Measurements from ENCODE around the gene SLC2A6. TPM values are rescaled to one million over a fixed set of nuclear protein-coding genes. Genes with fewer than 3 reads are reported as not detected.
A peak's percentile ranks its signal among the peaks of the same experiment; 100 is the strongest.

The SLC2A6 gene
- total and polyA plus RNA-seq, 4 donors, result 5.7 to 26.3 (median 20.3) TPM

DNA sequence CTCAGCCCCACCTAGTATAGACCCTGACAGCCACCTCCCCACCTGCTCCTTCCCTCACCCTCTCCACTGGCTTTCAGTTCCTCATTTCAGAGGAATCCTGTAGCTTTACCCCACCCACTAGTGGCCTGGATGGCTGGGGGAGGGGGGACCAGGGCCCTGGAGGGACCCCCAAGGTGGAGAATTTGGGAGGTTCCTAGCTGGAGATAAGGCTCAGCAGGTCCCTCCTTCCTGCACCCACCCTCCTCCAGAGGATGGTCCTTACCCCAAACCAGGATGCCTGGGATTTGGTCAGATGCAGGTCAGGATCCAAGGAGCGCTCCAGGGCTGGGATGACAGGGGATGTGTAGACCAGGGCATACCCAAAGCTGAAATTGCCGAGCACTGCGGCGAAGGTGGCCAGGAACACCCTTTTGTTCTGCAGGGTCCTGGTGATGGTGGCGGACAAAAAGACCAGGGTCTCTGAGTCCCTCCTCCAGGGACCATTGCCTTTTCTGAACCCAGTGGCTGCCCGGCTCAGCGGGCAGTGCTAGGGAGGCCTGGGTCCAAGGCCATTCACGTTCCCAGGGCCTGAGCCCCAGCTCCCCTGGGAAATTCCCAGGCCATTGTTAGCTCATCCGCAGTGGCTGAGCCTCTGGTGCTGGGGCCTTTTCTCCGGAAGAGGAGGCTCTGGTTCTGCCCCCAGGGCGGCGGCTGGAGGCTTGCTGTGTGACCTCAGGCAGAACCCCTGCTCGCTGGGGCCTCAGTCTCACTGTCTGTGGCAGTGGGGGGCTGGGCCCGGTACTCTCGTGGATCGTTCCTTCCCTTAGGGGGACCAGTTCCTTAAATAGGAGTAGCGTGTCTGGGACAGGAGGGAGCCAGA lies 678 bp downstream of the SLC2A6 start:
- Histone ChIP-seq H3K9me3 (ENCODE audit: control insufficient read depth, insufficient read depth, low read length) (no peaks in the 10 kb centered on the region), H3K36me3 (ENCODE audit: control insufficient read depth, insufficient read depth, low read length) (peaks cover 40% of the 10 kb centered on the region), H3K27me3 (ENCODE audit: control insufficient read depth, insufficient read depth, low read length) (peaks cover 2% of the 10 kb centered on the region), H3K27ac (ENCODE audit: low read depth, low read length) (no peak overlapping the region), H3K4me3 (ENCODE audit: low read depth, low read length) (peak overlapping the region; percentile 24), H3K4me1 (ENCODE audit: control insufficient read depth, insufficient read depth, low read length) (peaks cover 38% of the 10 kb centered on the region)
- WGBS (ENCODE audit: insufficient coverage), result 33% methylated on average over 14 of the region's 17 CpGs
- DNase-seq (ENCODE audit: low read depth in 4 of 6, low spot score in 6 of 6), result peak in 1 of 6 donors; percentile 32

DNA sequence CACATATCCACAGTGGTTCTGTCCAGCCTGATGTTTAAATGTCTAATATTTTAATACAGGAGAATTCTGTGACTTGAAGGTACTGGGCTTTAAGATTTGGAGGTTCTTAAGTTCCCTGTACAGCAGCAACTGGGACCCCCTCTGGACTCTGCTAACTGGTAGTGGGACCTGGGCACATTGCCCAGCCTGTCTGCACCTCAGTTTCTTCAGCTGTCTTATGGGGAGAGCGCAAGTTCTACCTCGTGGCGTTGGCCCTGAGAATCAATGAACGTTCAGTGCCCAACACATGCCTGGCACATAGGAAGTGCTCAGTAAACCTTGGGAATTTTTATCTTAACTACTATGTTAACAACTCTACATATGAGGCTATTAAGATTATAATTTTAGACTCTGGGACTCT lies 1.4 kb downstream of the SLC2A6 start:
- Histone ChIP-seq H3K4me3 (ENCODE audit: low read depth, low read length) (no peak overlapping the region), H3K27me3 (ENCODE audit: control insufficient read depth, insufficient read depth, low read length) (peaks cover 2% of the 10 kb centered on the region), H3K27ac (ENCODE audit: low read depth, low read length) (no peak overlapping the region), H3K4me1 (ENCODE audit: control insufficient read depth, insufficient read depth, low read length) (peaks cover 38% of the 10 kb centered on the region), H3K36me3 (ENCODE audit: control insufficient read depth, insufficient read depth, low read length) (peaks cover 48% of the 10 kb centered on the region), H3K9me3 (ENCODE audit: control insufficient read depth, insufficient read depth, low read length) (no peaks in the 10 kb centered on the region)
- no peak for DNase-seq (ENCODE audit: low read depth in 4 of 6, low spot score in 6 of 6)
- WGBS (ENCODE audit: insufficient coverage), result 80% methylated on average over 2 of the region's 4 CpGs

DNA sequence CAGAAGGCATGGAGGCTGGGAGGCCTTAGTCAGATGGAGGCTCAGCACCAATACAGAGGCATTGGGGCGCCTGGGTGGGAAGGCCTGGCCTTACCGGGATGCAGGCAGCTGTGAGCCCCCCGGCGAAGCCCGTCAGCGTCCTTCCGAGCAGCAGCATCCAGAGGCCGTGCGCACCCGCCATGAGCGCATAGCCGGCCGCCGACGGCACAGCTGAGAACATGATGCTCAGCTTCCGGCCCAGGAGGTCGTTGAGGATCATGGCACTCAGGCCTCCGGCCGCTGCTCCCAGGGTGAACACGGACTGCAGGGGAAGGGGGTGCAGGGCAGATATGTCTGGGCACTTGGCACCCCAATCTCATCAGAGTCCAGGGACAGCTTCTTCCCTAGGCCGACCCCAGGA lies 2.0 kb downstream of the SLC2A6 start:
- DNase-seq (ENCODE audit: low read depth in 4 of 6, low spot score in 6 of 6), result no peak
- H3K27ac ChIP-seq (ENCODE audit: low read depth, low read length), result no peak overlapping the region
- peaks cover 53% of the 10 kb centered on the region for H3K36me3 ChIP-seq (ENCODE audit: control insufficient read depth, insufficient read depth, low read length)
- peaks cover 42% of the 10 kb centered on the region for H3K4me1 ChIP-seq (ENCODE audit: control insufficient read depth, insufficient read depth, low read length)
- no peak overlapping the region for H3K4me3 ChIP-seq (ENCODE audit: low read depth, low read length)
- H3K9me3 ChIP-seq (ENCODE audit: control insufficient read depth, insufficient read depth, low read length), result no peaks in the 10 kb centered on the region
- WGBS (ENCODE audit: insufficient coverage), result 98% methylated on average over 20 of the region's 21 CpGs
- no peaks in the 10 kb centered on the region for H3K27me3 ChIP-seq (ENCODE audit: control insufficient read depth, insufficient read depth, low read length)

DNA sequence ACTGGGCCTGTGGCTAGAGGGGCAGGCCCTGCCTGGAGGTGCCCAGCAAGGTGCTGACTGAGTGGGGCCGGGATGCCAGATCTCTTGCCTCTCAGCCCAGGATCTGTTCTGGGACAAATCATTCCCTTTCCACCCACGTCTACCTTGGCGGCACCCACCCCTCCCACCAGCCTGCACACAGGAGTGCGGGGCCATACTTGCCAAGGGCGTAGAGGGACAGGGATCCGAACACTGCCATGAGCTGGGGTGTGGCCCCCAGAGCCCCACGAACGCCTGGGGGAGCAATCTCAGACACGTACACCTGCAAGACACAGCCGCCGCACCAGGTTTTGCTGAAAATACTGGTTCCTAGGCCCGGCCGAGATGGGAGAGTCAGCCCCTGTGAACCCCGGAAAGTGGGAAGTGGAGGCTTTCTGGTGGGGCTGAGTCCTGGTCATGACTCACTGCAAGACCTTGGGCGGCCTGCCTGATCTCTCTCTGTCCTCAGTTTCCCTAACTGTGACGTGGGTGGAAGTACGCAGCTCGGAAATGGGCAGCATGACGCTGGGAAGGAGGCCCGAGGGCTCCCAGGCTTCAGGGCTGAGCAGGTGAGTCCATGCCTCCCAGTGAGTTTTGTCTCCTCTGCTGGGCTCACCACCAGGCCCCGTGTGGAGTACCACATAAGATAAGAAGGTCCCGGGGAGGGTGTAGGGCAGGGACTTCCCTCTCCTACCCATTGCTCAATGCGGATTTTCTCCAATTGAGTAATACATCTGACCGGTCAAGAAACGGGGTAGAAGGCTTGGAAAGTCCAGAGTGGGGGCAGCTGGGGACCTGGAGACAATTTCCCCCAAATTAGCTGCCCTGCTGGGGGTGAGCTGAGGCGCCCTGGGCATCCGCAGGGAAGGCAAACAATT lies 2.6 kb downstream of the SLC2A6 start:
- no peak overlapping the region for H3K4me3 ChIP-seq (ENCODE audit: low read depth, low read length)
- 90% methylated on average over 19 of the region's 27 CpGs for WGBS (ENCODE audit: insufficient coverage)

DNA sequence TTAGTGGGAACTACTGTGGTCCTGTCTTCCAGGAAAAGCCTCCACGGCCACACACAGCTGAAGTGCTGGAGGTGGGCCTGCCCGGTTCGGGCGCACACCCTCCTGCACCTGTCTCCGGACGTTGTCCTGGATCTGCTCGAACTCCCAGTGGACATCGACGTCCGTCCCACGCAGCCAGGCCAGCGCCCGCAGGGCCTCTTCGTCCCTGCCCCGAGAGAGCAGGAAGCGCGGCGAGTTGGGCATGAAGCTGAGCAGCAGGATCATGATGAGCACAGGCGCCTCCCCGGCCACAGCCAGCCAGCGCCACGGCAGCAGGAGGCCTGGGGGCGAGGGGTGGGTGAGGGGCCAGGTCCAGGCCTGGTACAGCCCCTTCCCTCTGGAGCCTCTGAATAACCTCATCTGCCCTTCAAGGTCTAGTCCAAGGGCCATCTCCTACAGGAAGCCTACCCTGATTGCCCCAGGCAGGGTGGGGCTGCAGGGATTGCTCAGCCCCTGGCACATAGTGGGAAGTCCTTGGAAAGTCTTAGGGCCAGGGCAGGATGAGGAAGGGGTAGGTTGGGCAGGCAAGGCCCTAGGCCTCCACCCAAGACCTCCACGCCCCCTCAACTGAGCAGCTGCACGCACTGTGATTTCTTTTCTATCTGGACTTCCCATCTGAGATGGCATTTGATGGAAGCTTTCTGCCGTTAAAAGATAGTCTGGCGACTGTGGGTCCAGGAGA lies 3.4 kb downstream of the SLC2A6 start:
- 93% methylated on average over 26 of the region's 27 CpGs for WGBS (ENCODE audit: insufficient coverage)
- Histone ChIP-seq H3K4me1 (ENCODE audit: control insufficient read depth, insufficient read depth, low read length) (peaks cover 42% of the 10 kb centered on the region), H3K4me3 (ENCODE audit: low read depth, low read length) (no peak overlapping the region), H3K9me3 (ENCODE audit: control insufficient read depth, insufficient read depth, low read length) (no peaks in the 10 kb centered on the region), H3K36me3 (ENCODE audit: control insufficient read depth, insufficient read depth, low read length) (peaks cover 68% of the 10 kb centered on the region), H3K27ac (ENCODE audit: low read depth, low read length) (no peak overlapping the region), H3K27me3 (ENCODE audit: control insufficient read depth, insufficient read depth, low read length) (no peaks in the 10 kb centered on the region)
- DNase-seq (ENCODE audit: low read depth in 4 of 6, low spot score in 6 of 6), result no peak

More for the DNA sequence above, 2.6 kb downstream of the SLC2A6 start:
- Histone ChIP-seq H3K9me3 (ENCODE audit: control insufficient read depth, insufficient read depth, low read length) (no peaks in the 10 kb centered on the region), H3K27ac (ENCODE audit: low read depth, low read length) (no peak overlapping the region), H3K4me1 (ENCODE audit: control insufficient read depth, insufficient read depth, low read length) (peaks cover 42% of the 10 kb centered on the region), H3K27me3 (ENCODE audit: control insufficient read depth, insufficient read depth, low read length) (no peaks in the 10 kb centered on the region), H3K36me3 (ENCODE audit: control insufficient read depth, insufficient read depth, low read length) (peaks cover 60% of the 10 kb centered on the region)
- no peak for DNase-seq (ENCODE audit: low read depth in 4 of 6, low spot score in 6 of 6)

DNA sequence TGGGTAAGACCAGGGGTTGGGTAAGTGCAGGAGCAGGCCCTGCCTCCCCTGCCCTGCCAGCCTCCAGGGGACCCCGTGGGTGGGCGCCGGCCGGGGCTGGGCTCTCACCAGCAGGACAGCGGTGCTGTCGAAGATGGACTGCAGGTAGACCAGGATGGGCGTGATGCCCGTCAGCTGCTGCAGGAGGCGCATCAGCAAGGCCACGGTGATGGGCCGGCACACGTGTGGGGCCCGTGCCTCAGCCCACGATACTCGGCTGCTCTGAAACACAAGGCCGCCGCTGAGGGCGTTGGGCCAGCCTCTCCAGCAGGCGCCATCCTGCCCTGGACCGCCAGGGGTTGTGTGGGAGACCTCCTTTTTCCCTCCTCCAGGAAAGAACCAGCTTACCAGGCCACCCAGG lies 4.0 kb downstream of the SLC2A6 start:
- DNase-seq (ENCODE audit: low read depth in 4 of 6, low spot score in 6 of 6), result no peak

DNA sequence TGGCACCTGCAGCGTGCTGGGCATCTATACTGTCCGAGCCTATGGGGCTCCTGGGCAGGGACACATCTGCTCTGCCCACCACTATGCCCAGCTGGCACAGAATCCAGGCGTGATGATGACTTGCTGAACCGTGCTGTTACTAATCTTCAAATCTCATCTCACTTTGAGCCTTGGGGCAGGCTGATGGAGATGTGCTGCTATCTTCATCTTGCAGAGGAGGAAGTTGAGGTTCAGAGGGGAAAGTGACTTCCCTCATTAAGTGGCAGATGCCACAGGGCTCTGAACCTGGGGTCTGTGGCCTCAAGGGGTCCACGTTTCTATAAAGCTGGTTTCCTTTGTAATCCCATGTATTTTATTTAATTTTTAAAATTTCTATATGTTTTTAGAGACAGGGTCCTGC lies 4.7 kb downstream of the SLC2A6 start:
- Histone ChIP-seq H3K4me1 (ENCODE audit: control insufficient read depth, insufficient read depth, low read length) (peaks cover 36% of the 10 kb centered on the region), H3K27ac (ENCODE audit: low read depth, low read length) (no peak overlapping the region), H3K27me3 (ENCODE audit: control insufficient read depth, insufficient read depth, low read length) (no peaks in the 10 kb centered on the region), H3K4me3 (ENCODE audit: low read depth, low read length) (no peak overlapping the region), H3K36me3 (ENCODE audit: control insufficient read depth, insufficient read depth, low read length) (peaks cover 80% of the 10 kb centered on the region), H3K9me3 (ENCODE audit: control insufficient read depth, insufficient read depth, low read length) (no peaks in the 10 kb centered on the region)
- DNase-seq (ENCODE audit: low read depth in 4 of 6, low spot score in 6 of 6), result no peak
- 79% methylated on average over 3 of the region's 5 CpGs for WGBS (ENCODE audit: insufficient coverage)

More for the DNA sequence above, 4.0 kb downstream of the SLC2A6 start:
- peaks cover 74% of the 10 kb centered on the region for H3K36me3 ChIP-seq (ENCODE audit: control insufficient read depth, insufficient read depth, low read length)
- no peak overlapping the region for H3K27ac ChIP-seq (ENCODE audit: low read depth, low read length)
- H3K4me3 ChIP-seq (ENCODE audit: low read depth, low read length), result no peak overlapping the region
- WGBS (ENCODE audit: insufficient coverage), result 85% methylated on average over 19 of the region's 20 CpGs
- H3K27me3 ChIP-seq (ENCODE audit: control insufficient read depth, insufficient read depth, low read length), result no peaks in the 10 kb centered on the region
- peaks cover 42% of the 10 kb centered on the region for H3K4me1 ChIP-seq (ENCODE audit: control insufficient read depth, insufficient read depth, low read length)
- H3K9me3 ChIP-seq (ENCODE audit: control insufficient read depth, insufficient read depth, low read length), result no peaks in the 10 kb centered on the region

DNA sequence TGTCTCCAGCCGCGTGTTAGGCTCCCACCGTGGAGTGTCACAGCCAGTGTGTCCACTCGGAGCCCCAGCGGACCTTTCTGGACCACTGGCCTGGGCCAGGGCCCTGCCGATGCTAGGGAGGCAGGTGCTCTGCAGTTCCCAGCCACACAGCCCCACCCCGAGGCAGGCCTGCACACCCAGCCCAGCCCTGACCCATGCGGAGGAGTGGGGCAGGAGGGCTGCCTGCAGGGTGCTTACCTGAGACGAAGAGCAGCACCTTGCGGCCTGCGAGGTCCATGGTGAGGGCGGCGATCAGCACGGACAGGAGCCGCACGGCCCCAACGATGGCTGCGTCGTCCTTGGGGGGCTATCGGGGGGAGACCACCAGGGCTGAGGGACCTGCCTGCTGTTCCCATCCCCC lies 5.2 kb downstream of the SLC2A6 start:
- Histone ChIP-seq H3K4me1 (ENCODE audit: control insufficient read depth, insufficient read depth, low read length) (peaks cover 34% of the 10 kb centered on the region), H3K36me3 (ENCODE audit: control insufficient read depth, insufficient read depth, low read length) (peaks cover 85% of the 10 kb centered on the region), H3K27ac (ENCODE audit: low read depth, low read length) (no peak overlapping the region), H3K27me3 (ENCODE audit: control insufficient read depth, insufficient read depth, low read length) (no peaks in the 10 kb centered on the region), H3K9me3 (ENCODE audit: control insufficient read depth, insufficient read depth, low read length) (no peaks in the 10 kb centered on the region), H3K4me3 (ENCODE audit: low read depth, low read length) (no peak overlapping the region)
- no peak for DNase-seq (ENCODE audit: low read depth in 4 of 6, low spot score in 6 of 6)
- 94% methylated on average over 20 of the region's 20 CpGs for WGBS (ENCODE audit: insufficient coverage)

DNA sequence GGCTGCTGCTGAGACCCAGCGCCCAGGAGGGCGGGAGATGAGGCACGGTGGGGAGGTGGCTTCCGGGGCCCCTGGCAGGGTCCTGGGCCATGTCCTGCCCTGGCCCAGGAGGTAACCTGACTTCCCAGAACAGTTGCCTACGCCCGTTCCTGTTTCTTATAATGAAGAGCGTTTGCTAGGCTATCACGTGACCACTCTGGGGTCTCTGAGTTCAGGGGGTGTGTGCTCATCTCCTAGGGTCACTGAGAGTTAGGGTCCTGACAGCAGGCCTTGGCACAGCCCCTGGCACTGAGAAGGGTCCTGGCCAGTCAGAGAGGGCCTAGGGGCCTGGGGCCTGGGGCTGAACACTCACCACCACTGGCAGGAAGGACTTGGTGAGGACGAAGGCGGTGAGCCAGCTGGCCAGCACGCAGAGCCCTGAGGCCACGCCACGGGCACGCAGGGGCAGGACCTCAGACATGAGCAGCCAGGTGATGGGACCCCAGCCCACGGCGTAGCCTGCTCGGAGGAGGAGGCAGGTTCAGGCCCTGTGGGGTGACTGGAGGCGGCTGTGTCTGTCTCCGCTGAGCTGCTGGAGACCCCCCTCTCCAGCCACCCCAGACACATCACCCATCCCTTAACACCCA lies 6.0 kb downstream of the SLC2A6 start:
- H3K4me3 ChIP-seq (ENCODE audit: low read depth, low read length), result no peak overlapping the region
- peaks cover 25% of the 10 kb centered on the region for H3K4me1 ChIP-seq (ENCODE audit: control insufficient read depth, insufficient read depth, low read length)
- peaks cover 94% of the 10 kb centered on the region for H3K36me3 ChIP-seq (ENCODE audit: control insufficient read depth, insufficient read depth, low read length)
- H3K27me3 ChIP-seq (ENCODE audit: control insufficient read depth, insufficient read depth, low read length), result no peaks in the 10 kb centered on the region
- H3K9me3 ChIP-seq (ENCODE audit: control insufficient read depth, insufficient read depth, low read length), result no peaks in the 10 kb centered on the region
- 91% methylated on average over 18 of the region's 19 CpGs for WGBS (ENCODE audit: insufficient coverage)
- DNase-seq (ENCODE audit: low read depth in 4 of 6, low spot score in 6 of 6), result no peak
- no peak overlapping the region for H3K27ac ChIP-seq (ENCODE audit: low read depth, low read length)
